HK-2 (cell line): Measurements from ENCODE around the gene HDAC8.
"Not testable (repeated sequence)": the region's sequence is repeated elsewhere in the genome, so short reads cannot be mapped to it uniquely, and the experiment has no call there.

Experiments used
- DNase-seq: peaks from one replicate; pipeline ENCODE4 v3.0.0-alpha.2; 2018; ENCODE audit not compliant: unreplicated experiment

The HDAC8 gene

GRCh38 chrX:72326605-72327300 is 245.9 kb downstream of the HDAC8 start:
- no peak for DNase-seq

DNA sequence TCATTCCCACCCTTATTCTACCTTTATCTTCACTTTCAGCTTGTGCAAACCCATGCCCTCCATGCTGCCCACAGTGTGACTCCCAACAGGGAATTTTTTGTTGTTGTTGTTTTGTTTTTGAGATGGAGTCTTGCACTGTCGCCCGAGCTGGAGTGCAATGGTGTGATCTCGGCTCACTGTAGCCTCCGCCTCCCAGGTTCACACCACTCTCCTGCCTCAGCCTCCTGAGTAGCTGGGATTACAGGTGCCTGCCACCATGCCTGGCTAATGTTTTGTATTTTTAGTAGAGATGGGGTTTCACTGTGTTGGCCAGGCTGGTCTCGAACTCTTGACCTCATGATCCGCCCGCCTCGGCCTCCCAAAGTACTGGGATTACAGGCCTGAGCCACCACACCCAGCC is 253.0 kb downstream of the HDAC8 start:
- DNase-seq: not testable (repeated sequence)

- DNase-seq: no peak
Observed at GRCh38 chrX:72317139-72317538, 255.5 kb downstream of the HDAC8 start.

GRCh38 chrX:72316408-72317110 is 256.1 kb downstream of the HDAC8 start:
- DNase-seq: no peak

- no peak for DNase-seq
Observed at GRCh38 chrX:72314881-72315280, 257.8 kb downstream of the HDAC8 start.

GRCh38 chrX:72313707-72314641 is 258.7 kb downstream of the HDAC8 start:
- no peak for DNase-seq

- no peak for DNase-seq
Observed at GRCh38 chrX:72312311-72312940, 260.2 kb downstream of the HDAC8 start.

- no peak for DNase-seq
Observed at GRCh38 chrX:72309297-72310071, 263.2 kb downstream of the HDAC8 start.

DNA sequence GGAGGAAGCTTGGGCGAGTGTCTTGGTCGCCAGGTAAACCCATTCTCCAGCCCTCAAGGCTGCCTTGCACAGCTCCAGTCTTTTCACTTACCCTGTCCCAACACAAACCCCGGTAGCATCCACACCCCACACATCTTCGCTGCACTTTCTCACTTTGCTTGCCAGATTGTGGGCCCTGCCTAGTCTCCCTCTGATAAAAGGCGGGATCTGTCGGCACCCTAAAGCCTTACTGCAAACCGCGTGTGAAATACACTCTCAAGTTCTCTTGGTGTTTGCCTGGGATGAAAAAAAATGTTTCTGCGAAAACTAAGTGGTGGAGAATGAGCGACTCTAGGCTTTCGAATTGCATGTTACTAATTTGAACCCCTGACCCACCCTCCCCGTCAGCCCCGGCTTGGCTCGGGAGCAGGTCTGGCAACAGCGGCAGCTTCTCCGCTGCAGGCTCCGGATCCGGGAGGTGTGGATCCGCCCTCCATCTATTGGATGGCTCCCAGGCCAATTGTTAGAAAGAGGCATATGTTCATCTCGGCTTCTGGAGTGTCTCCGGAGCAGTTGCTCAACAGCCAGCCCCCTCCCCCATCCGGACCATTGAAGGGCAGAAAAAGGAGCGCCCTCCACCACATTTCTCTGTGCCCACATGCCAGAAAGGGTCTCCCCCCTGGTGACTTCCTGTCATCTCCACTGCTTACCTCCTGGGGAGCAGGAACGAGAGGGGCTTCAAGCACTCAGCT is 263.9 kb downstream of the HDAC8 start:
- peak; percentile 23 for DNase-seq

GRCh38 chrX:72308209-72308565 is 264.5 kb downstream of the HDAC8 start:
- no peak for DNase-seq

GRCh38 chrX:72307646-72308051 is 265.0 kb downstream of the HDAC8 start:
- no peak for DNase-seq

DNA sequence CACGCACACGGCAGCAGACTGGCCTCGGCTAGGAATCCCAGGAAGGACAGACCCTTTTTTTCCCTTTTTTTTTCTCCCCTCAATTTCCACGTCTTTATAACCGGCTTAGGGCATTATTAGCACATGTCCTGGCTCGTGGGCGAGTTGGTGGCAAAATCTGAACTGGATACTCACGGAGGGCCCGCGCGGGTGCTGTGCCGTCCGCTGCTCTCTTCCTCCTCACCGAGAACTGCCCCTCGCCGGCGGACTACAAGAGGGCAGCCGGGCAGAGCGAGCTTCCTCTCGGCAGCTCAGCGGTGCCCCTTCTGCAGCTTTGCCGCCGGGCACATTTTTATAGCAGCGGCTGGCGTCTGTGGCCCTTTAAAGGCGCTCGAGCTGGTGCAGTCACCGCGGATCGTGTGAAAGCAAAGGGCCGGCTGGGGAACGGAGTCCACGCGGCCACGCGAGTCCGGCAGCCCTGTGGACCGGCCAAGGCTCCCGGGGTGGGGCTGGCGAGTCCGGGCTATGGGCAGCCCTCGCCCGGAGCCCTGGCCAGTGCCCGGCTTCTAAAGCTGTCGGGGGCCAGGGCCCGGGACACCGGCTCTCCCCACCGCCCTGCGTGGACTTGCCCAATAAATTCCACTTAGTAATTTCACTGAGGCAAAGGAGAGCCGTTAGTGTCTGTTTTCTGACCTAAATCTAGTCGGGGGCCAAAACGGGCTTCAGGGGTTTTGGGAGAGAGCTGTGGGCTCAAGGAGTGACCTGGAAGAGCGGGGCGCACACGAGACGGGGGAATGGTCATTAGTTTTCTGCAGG is 265.6 kb downstream of the HDAC8 start:
- peak; percentile 57 for DNase-seq

DNA sequence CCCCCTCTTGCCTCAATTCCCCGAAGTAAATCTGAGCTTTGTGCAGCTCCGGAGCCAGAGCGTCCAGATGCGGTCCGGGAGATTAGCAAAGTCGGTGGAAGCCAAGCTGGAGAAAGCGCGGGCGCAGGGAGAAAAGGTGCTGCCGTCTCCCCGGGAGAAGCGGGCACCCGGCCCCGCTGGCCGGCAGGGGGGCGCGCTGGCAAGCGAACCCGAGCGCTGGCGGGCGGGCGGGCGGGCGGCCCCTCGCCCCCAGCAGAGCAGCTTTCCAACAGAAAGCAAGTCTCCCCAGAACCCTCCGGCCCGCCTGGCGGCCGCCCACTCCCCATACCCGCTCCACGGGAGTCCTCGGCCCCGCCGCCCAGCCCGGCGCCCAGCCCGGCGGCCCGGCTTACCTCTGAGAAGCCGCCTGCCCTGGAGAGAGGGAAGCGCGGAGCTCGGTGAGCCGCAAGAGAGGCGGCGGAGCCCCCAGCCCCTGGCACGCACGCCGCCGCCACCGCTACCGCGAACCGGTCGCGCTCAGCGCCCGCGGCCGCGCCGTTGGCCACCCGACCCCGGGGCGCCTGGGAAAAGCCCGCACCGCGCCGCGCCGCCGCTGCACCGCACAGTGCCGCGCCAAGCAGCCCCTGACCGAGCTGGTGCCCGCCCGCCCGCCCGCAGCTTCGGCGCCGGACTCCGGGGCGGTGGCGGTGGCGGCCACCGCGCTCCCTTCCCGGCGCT is 266.4 kb downstream of the HDAC8 start:
- DNase-seq: peak; percentile 10

- DNase-seq: peak; percentile 15
Observed at GRCh38 chrX:72305286-72306084, 267.2 kb downstream of the HDAC8 start, which contains the start of gene CITED1. TSS of gene CITED1 (minus strand) at chrX:72305914. CDS start at chrX:72302869, 3,045 bp downstream.

DNA sequence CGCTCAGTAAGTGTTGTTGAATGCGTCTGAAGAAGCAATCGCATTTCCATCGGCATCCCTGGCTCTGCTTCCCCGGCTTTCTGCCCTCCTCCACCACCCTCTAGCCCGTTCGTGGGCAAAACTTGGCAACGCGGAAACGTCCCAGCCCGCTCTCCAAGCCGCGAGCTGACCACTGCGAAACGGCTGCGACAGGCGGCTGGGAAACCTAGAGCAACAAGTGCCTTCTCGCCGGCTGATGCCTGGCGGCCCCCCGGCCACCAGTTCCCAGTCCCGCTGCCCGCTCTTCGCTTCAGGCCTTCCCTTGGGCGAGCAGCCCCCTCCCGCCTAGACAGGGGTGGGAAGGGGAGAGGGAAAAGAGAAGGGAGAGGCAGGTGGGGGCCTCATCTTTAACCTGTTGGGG is 267.8 kb downstream of the HDAC8 start:
- peak; percentile 9 for DNase-seq

DNA sequence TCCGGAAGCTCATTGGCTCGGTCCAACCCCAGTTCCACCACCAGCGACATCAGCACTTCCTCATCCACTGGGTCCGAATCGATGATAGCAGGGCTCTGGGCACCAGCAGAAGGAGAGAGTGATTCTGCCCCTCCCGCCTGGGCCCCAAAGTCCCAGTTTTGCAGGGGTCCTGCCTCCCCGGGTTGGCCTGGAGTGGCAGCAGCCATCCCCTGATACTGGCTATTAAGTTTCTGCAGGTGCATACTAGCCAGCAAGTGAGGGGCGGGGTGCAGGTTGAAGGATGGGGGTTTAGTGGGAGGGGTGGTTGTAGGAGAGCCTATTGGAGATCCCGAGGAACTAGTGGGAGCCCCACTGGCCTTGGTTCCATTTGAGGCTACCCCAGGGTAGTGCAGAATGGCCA is 270.9 kb downstream of the HDAC8 start:
- DNase-seq: no peak

DNA sequence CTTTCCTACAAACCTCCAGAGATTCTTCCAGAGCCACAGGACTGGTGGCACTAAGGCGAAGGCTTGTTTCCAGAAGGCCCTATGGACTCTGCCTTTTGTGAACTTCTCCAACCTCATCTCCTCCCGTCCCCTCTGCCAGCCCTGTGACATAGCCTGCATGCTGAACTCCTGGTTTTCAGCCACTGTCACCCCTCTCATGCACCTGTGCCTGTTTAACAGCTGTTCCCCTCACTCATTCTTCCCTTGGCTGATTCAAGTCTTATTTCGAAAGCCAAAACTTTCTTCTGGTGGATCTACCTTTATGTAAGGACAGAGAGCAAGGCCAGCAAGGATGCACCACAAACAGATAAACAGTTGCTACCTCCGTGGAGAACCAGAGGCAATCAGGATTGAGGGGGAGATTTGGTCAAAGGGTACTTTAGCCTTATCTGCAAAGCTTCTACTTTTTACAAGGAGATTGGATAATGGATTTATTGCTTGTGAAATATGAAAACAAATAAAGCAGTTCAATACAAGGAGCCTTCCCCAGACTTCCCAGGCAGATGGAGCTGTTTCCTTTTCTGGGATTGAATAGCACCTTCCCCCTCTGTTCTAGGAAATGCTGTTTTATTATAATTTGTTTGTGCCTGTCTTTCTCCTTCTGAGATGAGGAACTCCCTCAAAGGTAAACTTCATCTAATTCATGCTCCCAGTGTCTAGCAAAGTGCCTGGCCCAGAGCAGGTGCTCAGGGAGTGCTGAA is 272.6 kb downstream of the HDAC8 start:
- DNase-seq: no peak
